D721Med (cell line): Measurements from ENCODE around the gene OGT.

Experiments
- DNase-seq: peaks from one replicate; pipeline ENCODE4 v3.0.0; 2011; ENCODE audit warnings: low spot score; ENCODE audit not compliant: insufficient read length
- FAIRE-seq: peaks from 2 replicates; lab custom pipeline; 2011; peaks lifted over from hg19 to GRCh38; lab: Jason Lieb, UNC
- TF ChIP-seq, protein P1 (sequence below): IDR thresholded peaks from 2 replicates; pipeline ENCODE4 v1.5.1; 2012; ENCODE audit warnings: mild to moderate bottlenecking, control low read depth; ENCODE audit not compliant: insufficient read depth; ENCODE audit errors: missing control alignments

OGT gene

GRCh38 chrX:71573590-71573989, 40.7 kb downstream of the OGT start:
- no peak for DNase-seq
- FAIRE-seq: no peak
- TF ChIP-seq, protein P1, sequence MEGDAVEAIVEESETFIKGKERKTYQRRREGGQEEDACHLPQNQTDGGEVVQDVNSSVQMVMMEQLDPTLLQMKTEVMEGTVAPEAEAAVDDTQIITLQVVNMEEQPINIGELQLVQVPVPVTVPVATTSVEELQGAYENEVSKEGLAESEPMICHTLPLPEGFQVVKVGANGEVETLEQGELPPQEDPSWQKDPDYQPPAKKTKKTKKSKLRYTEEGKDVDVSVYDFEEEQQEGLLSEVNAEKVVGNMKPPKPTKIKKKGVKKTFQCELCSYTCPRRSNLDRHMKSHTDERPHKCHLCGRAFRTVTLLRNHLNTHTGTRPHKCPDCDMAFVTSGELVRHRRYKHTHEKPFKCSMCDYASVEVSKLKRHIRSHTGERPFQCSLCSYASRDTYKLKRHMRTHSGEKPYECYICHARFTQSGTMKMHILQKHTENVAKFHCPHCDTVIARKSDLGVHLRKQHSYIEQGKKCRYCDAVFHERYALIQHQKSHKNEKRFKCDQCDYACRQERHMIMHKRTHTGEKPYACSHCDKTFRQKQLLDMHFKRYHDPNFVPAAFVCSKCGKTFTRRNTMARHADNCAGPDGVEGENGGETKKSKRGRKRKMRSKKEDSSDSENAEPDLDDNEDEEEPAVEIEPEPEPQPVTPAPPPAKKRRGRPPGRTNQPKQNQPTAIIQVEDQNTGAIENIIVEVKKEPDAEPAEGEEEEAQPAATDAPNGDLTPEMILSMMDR: no peak

DNA sequence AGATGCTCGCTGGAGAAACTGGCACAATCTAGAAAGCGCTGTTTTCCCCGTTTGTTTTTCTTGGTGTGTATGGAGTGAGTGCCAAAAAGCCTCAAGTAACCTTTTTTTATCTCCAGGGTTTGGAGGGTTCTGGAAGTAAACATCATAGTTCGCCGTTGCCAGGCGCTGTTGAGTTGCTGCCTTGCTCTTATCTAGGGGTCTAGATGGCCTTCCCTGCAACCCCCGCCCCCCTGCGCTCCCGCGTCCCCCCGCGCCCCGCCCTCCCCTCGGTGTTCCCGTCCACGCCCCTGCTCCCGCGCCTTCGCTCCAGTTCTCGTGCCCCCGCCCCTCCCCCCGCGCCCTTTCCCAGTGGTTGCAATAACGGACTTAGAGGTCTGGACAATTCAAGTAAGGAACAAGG, 44.8 kb downstream of the OGT start:
- DNase-seq (no peak), FAIRE-seq (no peak)
- TF ChIP-seq, protein P1: no peak

GRCh38 chrX:71578253-71579135, 45.6 kb downstream of the OGT start, which contains the start of gene GCNA:
Gene GCNA, plus strand, starts transcription at chrX:71578437. Its CDS starts 2,385 bp downstream, at chrX:71580822.
- FAIRE-seq (no peak), DNase-seq (no peak)
- TF ChIP-seq, protein P1: no peak

- TF ChIP-seq, protein P1: no peak
- DNase-seq: no peak
- no peak for FAIRE-seq
Measured at GRCh38 chrX:71579136-71579989, 46.5 kb downstream of the OGT start.

GRCh38 chrX:71579990-71580380, 47.1 kb downstream of the OGT start:
- TF ChIP-seq, protein P1: no peak
- FAIRE-seq: no peak
- DNase-seq: no peak

GRCh38 chrX:71581210-71581609, 48.3 kb downstream of the OGT start:
- TF ChIP-seq, protein P1: no peak
- FAIRE-seq: no peak
- DNase-seq: no peak
